LHCN-M2 (cell line): ENCODE results near the gene PSTPIP2. TPM values are rescaled to one million over a fixed set of nuclear protein-coding genes. Genes with fewer than 3 reads are reported as not detected.

Experiments
- DNase-seq: peaks from one replicate; pipeline ENCODE4 v3.0.0-alpha.2; 2012; ENCODE audit warnings: low read depth
- total RNA-seq: library from RNA; depleted of rRNA; stranded (reverse); fragments of >200 nt; gene quantifications from 2 replicates; pipeline ENCODE4 v1.2.3, GENCODE V29; 2014; rRNA removed

Gene PSTPIP2
- total RNA-seq, 1 experiment from 2014 or later: 8.7 TPM

DNA sequence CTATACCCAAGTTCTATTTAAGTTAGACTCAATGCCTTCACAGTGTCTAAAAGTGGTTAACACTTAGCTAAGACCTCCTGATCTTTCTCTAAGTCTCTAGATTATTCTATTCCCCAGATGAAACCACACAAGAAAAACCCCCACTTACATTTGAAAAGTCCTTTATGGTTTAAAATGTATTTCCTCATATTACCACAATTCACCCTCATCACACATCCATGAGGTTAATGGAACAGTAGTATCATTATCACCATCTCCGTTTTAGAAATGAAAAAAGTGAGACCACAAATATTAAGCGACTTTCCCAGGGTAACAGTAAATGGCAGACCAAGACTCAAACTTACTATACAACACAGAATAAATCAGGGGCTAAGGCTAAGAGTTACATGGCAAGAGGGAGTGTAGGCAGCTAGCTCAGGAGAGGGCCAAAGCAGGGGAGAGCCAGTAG lies 133.5 kb downstream of the PSTPIP2 start:
- no peak for DNase-seq

DNA sequence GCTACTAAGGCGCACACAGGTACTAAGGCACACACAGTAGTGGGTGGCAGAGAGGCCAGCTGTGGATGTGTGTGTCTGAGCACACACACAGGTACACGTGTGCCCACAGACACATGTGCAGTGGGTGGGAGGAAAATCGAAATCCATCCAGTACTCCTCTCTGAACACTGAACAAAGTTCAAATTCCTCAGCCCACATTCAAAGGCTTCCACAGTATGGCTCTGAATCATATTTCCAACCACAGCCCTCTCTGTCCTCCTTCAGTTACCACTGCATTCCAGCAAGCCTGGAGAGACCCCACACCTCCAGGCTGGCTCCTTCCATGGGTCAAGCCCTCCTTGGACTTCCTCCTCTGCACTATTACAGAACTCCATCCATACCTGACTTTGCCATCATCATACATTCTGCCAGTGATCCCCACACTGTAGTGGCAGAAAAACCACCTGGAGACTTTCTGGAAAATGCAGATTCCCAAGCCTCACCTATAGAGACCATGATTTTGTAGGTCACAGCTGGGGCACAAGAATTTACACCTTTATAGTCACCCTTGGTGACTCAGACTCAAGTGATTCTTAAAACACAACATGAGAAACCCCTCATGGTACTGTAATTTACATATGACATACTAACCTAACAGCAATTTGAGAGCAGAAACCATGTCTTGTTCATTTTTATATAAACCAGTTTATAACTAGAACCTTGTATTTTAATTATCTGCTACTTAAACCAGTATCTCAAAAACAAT lies 136.3 kb downstream of the PSTPIP2 start:
- DNase-seq: peak; percentile 69

Other genes starting within 250 kb of the PSTPIP2 start
- gene SIGLEC15, start 246.6 kb downstream of the PSTPIP2 start, total RNA-seq: 2.9 and 5.0 TPM in 2 replicates
- 51.0 and 66.7 TPM in 2 replicates for gene EPG5, start 104.9 kb downstream of the PSTPIP2 start, total RNA-seq
- gene ATP5F1A, start 26.0 kb upstream of the PSTPIP2 start, total RNA-seq: 607 and 704 TPM in 2 replicates
- 42.1 and 87.1 TPM in 2 replicates for gene HAUS1, start 32.1 kb upstream of the PSTPIP2 start, total RNA-seq